CD4-positive, alpha-beta T cell treated with Interleukin-1 beta for 1 hour (primary cell): Measurements from ENCODE around the gene FAM234B.

ENCODE experiments used
- DNase-seq, 2 donors: peaks; one replicate each; pipeline ENCODE4 v3.0.0-alpha.2; 2020 to 2022

Gene FAM234B

DNA sequence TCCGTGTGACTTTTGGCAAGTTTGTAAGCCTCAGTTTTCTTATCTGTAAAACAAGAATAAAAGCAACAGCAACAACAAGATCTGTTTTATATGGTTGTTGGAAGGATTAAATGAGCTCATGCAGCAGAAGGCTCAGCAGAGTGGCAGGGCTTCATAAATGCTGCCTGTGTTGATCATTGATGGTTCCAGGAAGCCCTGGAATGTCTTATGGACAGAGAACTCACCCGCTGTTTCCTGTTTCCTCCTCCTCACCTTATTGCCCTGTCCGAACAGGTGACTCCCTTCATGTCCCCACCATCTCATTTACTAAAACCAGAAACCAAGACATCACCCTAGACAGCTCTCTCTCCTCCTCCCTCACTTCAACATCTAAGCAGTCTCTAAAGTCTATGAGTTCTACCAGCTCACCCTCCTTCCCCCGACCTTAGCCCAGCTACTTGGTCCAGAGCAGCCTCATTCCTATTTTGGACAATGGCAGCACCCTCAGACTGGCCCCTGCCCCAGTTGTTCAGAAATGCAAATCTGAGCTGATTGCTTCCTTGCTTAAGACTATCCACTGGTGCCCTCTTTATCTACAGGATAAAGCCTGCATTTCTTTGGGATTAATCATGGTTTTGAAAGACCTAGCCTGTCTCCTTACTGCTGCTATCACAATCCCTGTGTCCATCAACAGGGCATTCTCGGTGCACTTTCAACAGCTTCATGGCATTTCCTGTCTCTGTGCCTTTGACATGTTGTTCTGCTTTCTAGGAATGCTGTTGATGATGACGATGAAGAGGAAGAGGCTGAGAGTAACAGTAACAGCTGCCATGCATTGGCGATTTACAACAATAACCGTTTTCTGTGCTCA is 80.7 kb downstream of the FAM234B start:
- DNase-seq = no peak

DNA sequence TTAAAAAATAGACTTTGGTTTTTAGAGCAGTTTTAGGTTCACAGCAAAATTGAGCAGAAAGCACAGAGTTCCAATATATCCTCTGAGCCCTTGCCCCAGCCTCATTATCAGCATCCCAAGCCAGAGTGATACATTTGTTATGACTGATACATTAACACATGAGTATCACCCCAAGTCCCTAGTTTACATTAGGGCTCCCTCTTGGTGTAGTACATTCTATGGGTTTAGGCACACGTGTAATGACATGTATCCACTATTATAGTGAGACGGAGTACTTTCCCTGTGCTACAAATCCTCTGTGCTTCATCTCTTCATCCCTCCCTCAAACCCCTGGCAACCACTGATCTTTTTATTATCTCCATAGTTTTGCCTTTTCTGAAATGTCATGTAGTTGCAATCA is 81.8 kb downstream of the FAM234B start:
- no peak for DNase-seq

DNA sequence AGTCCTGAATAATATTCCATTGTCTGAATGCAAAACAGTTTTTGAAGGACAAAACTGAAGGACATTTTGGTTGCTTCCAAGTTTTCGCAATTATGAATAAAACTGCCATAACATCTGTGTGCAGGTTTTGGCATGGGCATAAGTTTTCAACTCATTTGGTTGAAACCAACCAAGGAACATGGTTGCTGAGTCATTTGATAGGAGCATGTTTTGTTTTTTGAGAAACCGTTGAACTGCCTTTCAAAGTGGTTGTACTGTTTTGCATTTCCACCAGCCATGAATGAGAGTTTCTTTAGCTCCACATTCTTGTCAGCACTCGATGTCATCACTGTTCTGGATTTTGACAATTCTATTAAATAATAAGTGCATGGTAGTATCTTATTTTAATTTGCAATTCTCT is 82.3 kb downstream of the FAM234B start:
- no peak for DNase-seq

DNA sequence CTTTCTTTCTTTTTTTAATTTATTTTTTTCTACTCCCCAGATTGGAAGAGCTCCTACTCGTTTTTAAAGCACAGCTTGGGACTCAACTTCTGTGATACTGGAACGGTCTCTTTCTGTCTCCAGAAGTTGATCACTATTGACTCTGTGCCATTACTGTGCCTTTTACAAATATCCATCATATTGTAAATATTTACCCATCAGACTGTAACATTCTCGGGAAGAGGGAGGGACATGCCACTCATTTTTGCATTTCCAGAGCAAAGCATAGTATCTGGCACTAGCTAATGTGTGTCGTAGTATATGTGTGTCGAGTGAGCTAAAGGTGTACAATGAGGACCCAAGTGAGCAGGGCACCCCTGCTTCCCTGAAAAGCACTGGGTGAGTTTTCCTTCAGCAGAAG is 83.3 kb downstream of the FAM234B start:
- no peak for DNase-seq

DNA sequence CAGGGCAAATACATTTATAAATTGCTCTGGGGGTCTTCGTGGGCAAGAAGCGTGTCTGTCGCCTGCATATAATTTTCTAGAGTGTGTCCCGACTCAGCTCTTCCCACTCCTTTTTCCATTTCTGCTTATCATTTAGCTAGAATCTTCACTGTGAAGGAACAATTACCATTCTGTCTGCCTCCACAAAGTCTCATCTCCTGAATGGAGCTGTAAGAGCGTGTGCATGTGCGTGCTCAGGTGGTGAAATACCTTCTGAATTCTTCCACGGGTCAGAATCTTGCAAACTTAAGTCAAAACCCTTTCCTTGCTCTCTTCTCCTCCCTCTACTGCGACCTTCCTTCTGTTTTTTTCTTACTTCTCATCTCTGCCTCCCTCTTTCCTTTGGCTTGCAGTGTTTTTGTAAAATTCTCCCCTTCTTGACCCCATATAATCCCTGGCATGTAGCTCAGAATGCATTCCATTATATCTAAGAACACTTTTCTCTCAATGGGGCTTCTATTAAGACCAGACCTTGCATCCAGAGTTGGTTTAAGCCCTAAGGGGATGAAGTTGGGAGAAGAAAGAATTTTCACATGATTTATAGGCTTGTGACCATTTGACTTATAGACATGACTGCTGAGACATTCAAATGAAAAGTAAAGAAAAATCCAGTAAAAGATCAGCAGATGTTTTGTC is 84.2 kb downstream of the FAM234B start:
- DNase-seq = no peak

DNA sequence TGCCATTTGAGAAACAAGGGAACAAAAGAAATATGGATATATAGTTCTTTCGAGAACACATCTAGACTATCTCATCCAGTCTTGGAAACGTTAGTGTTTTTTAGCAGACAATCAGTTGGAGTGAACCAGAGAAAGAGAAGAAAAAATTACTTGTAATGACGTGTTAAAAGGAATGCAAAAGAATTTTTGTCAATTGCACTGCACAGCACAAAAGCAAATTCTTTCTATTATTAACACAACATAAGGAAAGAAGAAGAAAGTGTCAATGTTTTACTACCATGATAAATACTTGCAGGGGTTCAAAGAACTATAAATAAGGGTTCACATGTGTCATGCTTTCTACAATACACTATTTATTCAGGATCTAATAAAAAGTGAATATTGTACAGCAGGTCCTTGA is 86.8 kb downstream of the FAM234B start:
- DNase-seq = no peak
